ENCODE measurements around the gene XAGE1A. TPM values are rescaled to one million over a fixed set of nuclear protein-coding genes. Genes with fewer than 3 reads are reported as not detected.
"Not testable (repeated sequence)": the region's sequence is repeated elsewhere in the genome, so short reads cannot be mapped to it uniquely, and the experiment has no call there.

XAGE1A gene
- not detected for total RNA-seq

- no CpG with 5 or more reads among the region's 41 CpGs for WGBS, 2 donors
- DNase-seq; H3K4me1 ChIP-seq; H3K27me3 ChIP-seq; intact Hi-C loops (cut with DNase I); H3K9me3 ChIP-seq; H3K36me3 ChIP-seq; H3K27ac ChIP-seq; H3K4me3 ChIP-seq (replicated peaks in 1 of 3): not testable (repeated sequence)
Measured at GRCh38 chrX:52495545-52496418, at the start of gene XAGE1A. TSS of gene XAGE1A (plus strand) at chrX:52495808. CDS start at chrX:52497362, 1,554 bp downstream.

- H3K27me3 ChIP-seq; H3K4me3 ChIP-seq (replicated peaks in 1 of 3); H3K9me3 ChIP-seq; H3K4me1 ChIP-seq; H3K36me3 ChIP-seq; DNase-seq; H3K27ac ChIP-seq; intact Hi-C loops (cut with DNase I): not testable (repeated sequence)
- WGBS, 2 donors: 67 to 79% methylated on average over 3 of the region's 3 CpGs
Measured at GRCh38 chrX:52452031-52452430, 43.6 kb upstream of the XAGE1A start.

DNA sequence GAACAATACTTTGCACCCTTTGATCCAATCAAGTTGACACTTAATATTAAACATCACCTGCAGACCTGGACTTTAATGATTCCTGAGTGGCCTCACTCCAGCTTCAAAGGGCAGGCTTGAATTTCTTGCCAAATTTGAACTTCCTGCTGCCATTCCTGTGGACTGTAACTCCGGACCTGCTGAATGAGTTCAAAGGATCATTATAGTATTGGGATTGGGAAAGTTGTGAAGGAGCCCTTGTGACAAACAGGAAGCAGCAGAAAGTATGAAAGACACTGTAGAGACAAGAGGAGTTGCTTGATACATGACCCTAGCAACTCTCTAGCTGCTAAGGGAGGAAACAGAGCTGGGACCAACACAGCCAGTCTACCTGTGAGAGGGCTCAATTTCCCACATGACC is 24.3 kb upstream of the XAGE1A start:
- H3K4me1 ChIP-seq; H3K9me3 ChIP-seq; DNase-seq; intact Hi-C loops (cut with DNase I); H3K27ac ChIP-seq; H3K27me3 ChIP-seq; H3K36me3 ChIP-seq; H3K4me3 ChIP-seq (replicated peaks in 1 of 3): not testable (repeated sequence)
- WGBS, 2 donors: 33 to 36% methylated on average over 1 of the region's 1 CpG

GRCh38 chrX:52496419-52496772 is 788 bp downstream of the XAGE1A start:
- intact Hi-C loops (cut with DNase I); H3K9me3 ChIP-seq; H3K36me3 ChIP-seq; H3K27me3 ChIP-seq; H3K4me1 ChIP-seq; H3K4me3 ChIP-seq (replicated peaks in 1 of 3); H3K27ac ChIP-seq; DNase-seq: not testable (repeated sequence)
- WGBS, 2 donors: no CpG with 5 or more reads among the region's 5 CpGs

GRCh38 chrX:52501362-52501761 is 5.8 kb downstream of the XAGE1A start:
- H3K27me3 ChIP-seq; H3K4me1 ChIP-seq; H3K27ac ChIP-seq; intact Hi-C loops (cut with DNase I); H3K9me3 ChIP-seq; DNase-seq; H3K4me3 ChIP-seq (replicated peaks in 1 of 3); H3K36me3 ChIP-seq: not testable (repeated sequence)
- no CpG with 5 or more reads among the region's 6 CpGs for WGBS, 2 donors

DNA sequence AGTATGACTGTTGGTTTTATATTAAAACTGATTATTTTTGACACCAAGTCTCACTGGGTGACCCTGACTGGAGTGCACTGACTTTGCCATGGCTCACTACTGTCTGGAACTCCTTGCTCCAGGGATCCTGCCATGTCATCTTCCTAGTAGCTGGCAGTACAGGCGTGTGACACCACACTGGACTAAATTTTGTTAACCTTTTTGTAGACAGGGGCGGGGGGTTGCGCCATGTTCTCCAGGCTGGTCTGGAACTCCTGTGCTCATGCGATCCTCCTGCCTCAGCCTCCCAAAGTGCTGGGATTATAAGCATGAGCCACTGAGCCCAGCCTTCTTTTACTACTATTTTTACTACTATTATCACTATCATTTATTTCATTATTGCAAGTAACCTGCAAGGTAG is 8.9 kb downstream of the XAGE1A start:
- no peak for DNase-seq
- no peak for TF ChIP-seq POLR2A (IDR thresholded peaks at IDR 0.05)
- no peak for TF ChIP-seq CTCF (IDR thresholded peaks at IDR 0.05)
- no peak overlapping the region for H3K4me3 ChIP-seq (replicated peaks in 1 of 3)
- H3K4me1 ChIP-seq: no peaks in the 10 kb centered on the region
- H3K36me3 ChIP-seq: no peaks in the 10 kb centered on the region
- WGBS, 2 donors: 77 to 94% methylated on average over 4 of the region's 4 CpGs
- H3K9me3 ChIP-seq: no peaks in the 10 kb centered on the region
- no peaks in the 10 kb centered on the region for H3K27me3 ChIP-seq
- no peak overlapping the region for H3K27ac ChIP-seq
- intact Hi-C loops (cut with DNase I): no loop called here

GRCh38 chrX:52507331-52507730 is 11.7 kb downstream of the XAGE1A start:
- Histone ChIP-seq H3K4me3 (replicated peaks in 1 of 3) (no peak overlapping the region), H3K9me3 (no peaks in the 10 kb centered on the region), H3K36me3 (no peaks in the 10 kb centered on the region), H3K27me3 (no peaks in the 10 kb centered on the region), H3K27ac (no peak overlapping the region), H3K4me1 (no peaks in the 10 kb centered on the region)
- no peak for DNase-seq
- intact Hi-C loops (cut with DNase I): no loop called here
- 89 to 90% methylated on average over 3 of the region's 3 CpGs for WGBS, 2 donors
- TF ChIP-seq POLR2A (IDR thresholded peaks at IDR 0.05) (no peak), CTCF (IDR thresholded peaks at IDR 0.05) (no peak)
